Gastrocnemius medialis (tissue), 4 donors: Measurements from ENCODE around the gene KLHL40. TPM values are rescaled to one million over a fixed set of nuclear protein-coding genes. Genes with fewer than 3 reads are reported as not detected.
A peak's percentile ranks its signal among the peaks of the same experiment; 100 is the strongest.

Experiments
- ATAC-seq, 2 donors: fragments of 150-250 bp; one replicate each; pipeline ENCODE4 v1.9.1; 2016
- DNase-seq, 2 donors: peaks; one replicate each; pipeline ENCODE4 v3.0.0-alpha.2; 2019
- H3K27ac ChIP-seq, 4 donors: fragments of 200-600 bp; sonication (generic); 1 replicate in 1 of 4; 2 replicates in 3 of 4; pipeline ENCODE4 v1.5.1; 2016 to 2018; ENCODE audit warnings: mild to moderate bottlenecking in 2 of 4, moderate library complexity in 1 of 4
- H3K27me3 ChIP-seq, 3 donors: fragments of 200-600 bp; sonication (generic) in 2 of 3; 1 replicate in 1 of 3; 2 replicates in 2 of 3; pipeline versions ENCODE4 v1.5.1 to v1.6.0; 2016 to 2019; ENCODE audit warnings: mild to moderate bottlenecking in 1 of 3, moderate library complexity in 1 of 3
- H3K36me3 ChIP-seq, 2 donors: fragments of 200-600 bp; sonication (generic) in 1 of 2; one replicate each; pipeline ENCODE4 v1.5.1; 2017 to 2018
- H3K4me1 ChIP-seq, 2 donors: fragments of 200-600 bp; sonication (generic) in 1 of 2; one replicate each; pipeline ENCODE4 v1.5.1; 2016 to 2017; ENCODE audit warnings: mild to moderate bottlenecking in 2 of 2
- H3K4me3 ChIP-seq, 4 donors: fragments of 200-600 bp; sonication (generic) in 3 of 4; 1 replicate in 1 of 4; 2 replicates in 3 of 4; pipeline ENCODE4 v1.5.1; 2016 to 2019; ENCODE audit warnings: mild to moderate bottlenecking in 2 of 4
- H3K9me3 ChIP-seq, 3 donors: fragments of 200-600 bp; sonication (generic) in 2 of 3; 1 replicate in 1 of 3; 2 replicates in 2 of 3; pipeline ENCODE4 v1.5.1; 2016 to 2019
- CTCF ChIP-seq, 5 experiments: fragments of 450-650 bp in 3 of 5; fragments of 200-600 bp in 2 of 5; sonication (generic) in 2 of 5; IDR thresholded peaks in 4 of 5; conservative IDR thresholded peaks in 1 of 5; 1 replicate in 4 of 5; 2 replicates in 1 of 5; pipeline ENCODE4 v1.5.1; 2016 to 2019; ENCODE audit warnings: antibody characterized with exemption in 5 of 5, mild to moderate bottlenecking in 3 of 5, moderate library complexity in 3 of 5
- POLR2A ChIP-seq, 2 donors: fragments of 450-650 bp; IDR thresholded peaks; one replicate each; pipeline ENCODE4 v1.6.1; 2017; ENCODE audit warnings: antibody characterized with exemption in 2 of 2, mild to moderate bottlenecking in 2 of 2, moderate library complexity in 2 of 2
- in situ Hi-C, 4 donors: fragments of 200-750 bp; cut with MboI; loops; one replicate each; pipeline versions ENCODE4 v1.15.0 to v1.8.0; 2017; ENCODE audit warnings: low sequenced_read_pairs in 4 of 4
- intact Hi-C: fragments of 100-400 bp; cut with DNase I; formaldehyde crosslinking; loops from one replicate; pipeline ENCODE4 v1.15.1; 2023; ENCODE audit warnings: low total_unique reads
- total RNA-seq, 4 donors: library from RNA; depleted of rRNA; stranded (reverse); fragments of >200 nt; gene quantifications; one replicate each; pipeline versions ENCODE4 v1.1.0 to v1.2.3, GENCODE V29; 2016

Gene KLHL40
- total RNA-seq, 4 donors from 2014 or later = 197 to 682 (median 397) TPM

- DNase-seq (peak; percentile 98 to 100), ATAC-seq (peak; percentile 85 to 87)
- no peak overlapping the region for H3K4me3 ChIP-seq
- peaks cover 22 to 42% of the 10 kb centered on the region in 2 donors for H3K4me1 ChIP-seq
- intact Hi-C loops (loop anchor here (1.0 to 10.0 kb wide), 3 partner anchors 37 to 515 kb away; partner anchors contain the start of genes HHATL and KLHL40), in situ Hi-C loops (loop anchor here (5.0 to 25.0 kb wide), 4 partner anchors 37 to 155 kb away; partner anchors contain the start of genes SEC22C (in 2 of the 4), ZBTB47 (in 2 of the 4), HHATL (in 1 of the 4) and SS18L2 (in 1 of the 4))
- no peaks in the 10 kb centered on the region for H3K9me3 ChIP-seq
- peak overlapping the region; percentile 85 to 99 (median 94) for H3K27ac ChIP-seq
- TF ChIP-seq CTCF (IDR thresholded peaks at IDR 0.05 in 4 of 5, conservative IDR thresholded peaks at IDR 0.05 in 1 of 5) (peak in 1 of 5 experiments; percentile 42), POLR2A (IDR thresholded peaks at IDR 0.05) (peak; percentile 64 to 72)
- H3K27me3 ChIP-seq = no peaks in the 10 kb centered on the region
- H3K36me3 ChIP-seq = no peaks in the 10 kb centered on the region
Measured at GRCh38 chr3:42739401-42740158, 54.2 kb downstream of the KLHL40 start.

GRCh38 chr3:42741796-42742195 is 56.5 kb downstream of the KLHL40 start:
- intact Hi-C loops = loop anchor here (10.0 kb wide), 1 partner anchor 517 kb away; no protein-coding TSS in a partner anchor
- H3K4me3 ChIP-seq = no peak overlapping the region
- in situ Hi-C loops = loop anchor here (5.0 to 25.0 kb wide), 4 partner anchors 39 to 157 kb away; partner anchors contain the start of genes SEC22C (in 2 of the 4), ZBTB47 (in 2 of the 4), HHATL (in 1 of the 4) and SS18L2 (in 1 of the 4)
- H3K27ac ChIP-seq = peak overlapping the region; percentile 85 to 99 (median 94)
- no peak for DNase-seq
- no peaks in the 10 kb centered on the region for H3K27me3 ChIP-seq
- ATAC-seq = no peak
- TF ChIP-seq POLR2A (IDR thresholded peaks at IDR 0.05) = no peak
- TF ChIP-seq CTCF (IDR thresholded peaks at IDR 0.05 in 4 of 5, conservative IDR thresholded peaks at IDR 0.05 in 1 of 5) = no peak
- H3K36me3 ChIP-seq = no peaks in the 10 kb centered on the region
- H3K4me1 ChIP-seq = peaks cover 34 to 50% of the 10 kb centered on the region in 2 donors
- no peaks in the 10 kb centered on the region for H3K9me3 ChIP-seq

Other genes with a start within 250 kb of the KLHL40 start
- gene VIPR1, start 182.9 kb upstream of the KLHL40 start, total RNA-seq = 1 to 10 TPM; 1.7 to 8.7 (median 3.2) TPM
- 10 to 100 TPM; 35.5 to 54.6 (median 40.6) TPM for gene SEC22C, start 103.6 kb upstream of the KLHL40 start, total RNA-seq
- gene SS18L2, start 94.7 kb upstream of the KLHL40 start, total RNA-seq = 10 to 100 TPM; 12.0 to 30.0 (median 15.5) TPM
- 10 to 100 TPM; 10.0 to 56.6 (median 13.6) TPM for gene NKTR, start 84.9 kb upstream of the KLHL40 start, total RNA-seq
- gene ZBTB47, start 31.8 kb upstream of the KLHL40 start, total RNA-seq = 100 to 1,000 TPM; 141 to 256 (median 167) TPM
- gene HHATL, start 17.3 kb downstream of the KLHL40 start, total RNA-seq = 100 to 1,000 TPM in 2 of 4 donors, 10 to 100 TPM in 2; 78.0 to 309 (median 164) TPM
- 1 to 10 TPM in 2 of 4 donors, under 1 TPM in 2; 0.12 to 1.5 (median 1.1) TPM for gene CCDC13, start 87.7 kb downstream of the KLHL40 start, total RNA-seq
- gene HIGD1A, start 119.0 kb downstream of the KLHL40 start, total RNA-seq = 100 to 1,000 TPM; 123 to 156 (median 139) TPM
- 1 to 10 TPM in 1 of 4 donors, under 1 TPM in 2, not detected in 1; 0.23 to 1.1 (median 0.51) TPM for gene ACKR2, start 123.9 kb downstream of the KLHL40 start, total RNA-seq
- under 1 TPM in 2 of 4 donors, not detected in 2; 0.62 to 0.93 TPM for gene CYP8B1, start 190.3 kb downstream of the KLHL40 start, total RNA-seq
- gene ZNF662, start 220.6 kb downstream of the KLHL40 start, total RNA-seq = 1 to 10 TPM in 1 of 4 donors, under 1 TPM in 3; 0.19 to 2.1 (median 0.55) TPM